Kidney (tissue), 14 donors: ENCODE data around the gene DYNC1I1. TPM values are rescaled to one million over a fixed set of nuclear protein-coding genes. Genes with fewer than 3 reads are reported as not detected.

Experiments used
- DNase-seq, 5 donors: peaks; one replicate each; pipeline ENCODE4 v3.0.0-alpha.2; 2013 to 2020
- FAIRE-seq: peaks from 2 replicates; lab custom pipeline; 2012; peaks lifted over from hg19 to GRCh38; lab: Jason Lieb, UNC
- H3K27ac ChIP-seq, 2 donors: one replicate each; pipeline ENCODE4 v1.7.0; 2013; ENCODE audit warnings: low read depth in 2 of 2, low read length in 2 of 2, inconsistent platforms in 1 of 2
- H3K27me3 ChIP-seq: one replicate; pipeline ENCODE4 v1.7.1; 2013; ENCODE audit warnings: low read length, inconsistent platforms; ENCODE audit not compliant: control insufficient read depth, insufficient read depth
- H3K36me3 ChIP-seq, 3 donors: one replicate each; pipeline versions ENCODE4 v1.7.0 to v1.7.1; 2013; ENCODE audit warnings: low read length in 3 of 3, control low read depth in 1 of 3, inconsistent platforms in 1 of 3; ENCODE audit not compliant: insufficient read depth in 3 of 3, control insufficient read depth in 2 of 3
- H3K4me1 ChIP-seq, 3 donors: one replicate each; pipeline versions ENCODE4 v1.7.0 to v1.7.1; 2013; ENCODE audit warnings: low read length in 3 of 3, inconsistent platforms in 1 of 3, low read depth in 1 of 3; ENCODE audit not compliant: control insufficient read depth in 2 of 3, insufficient read depth in 2 of 3
- H3K4me3 ChIP-seq, 3 donors: one replicate each; pipeline versions ENCODE4 v1.7.0 to v1.8.1; 2013; ENCODE audit warnings: low read length in 3 of 3, control low read depth in 1 of 3, inconsistent platforms in 1 of 3
- H3K9ac ChIP-seq, 3 donors: one replicate each; pipeline versions ENCODE4 v1.7.0 to v1.7.1; 2013; ENCODE audit warnings: low read length in 3 of 3, control low read depth in 1 of 3, inconsistent platforms in 1 of 3
- H3K9me3 ChIP-seq, 3 donors: one replicate each; pipeline versions ENCODE4 v1.7.0 to v1.7.1; 2013; ENCODE audit warnings: low read length in 3 of 3, control low read depth in 1 of 3, inconsistent platforms in 1 of 3; ENCODE audit not compliant: control insufficient read depth in 2 of 3, insufficient read depth in 1 of 3
- intact Hi-C: fragments of 100-400 bp; cut with DNase I; formaldehyde crosslinking; loops from one replicate; pipeline ENCODE4 v1.11.1; 2022
- polyA plus RNA-seq: library from polyadenylated mRNA; stranded (reverse); fragments of 350-450 nt; fragmentation: Illumina TruSeq; extraction: RNeasy Lipid Tissue Mini Kit (QIAGEN cat#74804); gene quantifications from one replicate; pipeline ENCODE4 v1.2.3, GENCODE V29; 2014; ENCODE audit warnings: low read depth, low replicate concordance; ENCODE audit not compliant: insufficient read depth
- total RNA-seq: library from RNA; stranded (reverse); fragmentation: NEBNext Ultra II Directional; extraction: Animal tissue kit (Norgen Biotek cat#: 25700); gene quantifications from one replicate; pipeline ENCODE4 v1.2.1, GENCODE V29; 2021
- TF ChIP-seq, protein P1 (sequence below): IDR thresholded peaks from 3 replicates; pipeline ENCODE4 v1.5.1; 2012; ENCODE audit warnings: mild to moderate bottlenecking, moderate library complexity, borderline replicate concordance; ENCODE audit not compliant: insufficient read depth; ENCODE audit errors: extremely low read depth
- donor health status: control.
- donor health status: control.
- donor health status: control.
- donor health status: control.
- donor health status: control.
- donor health status: DM: yes; HTN: yes; CAD: no.
- donor health status: Normal renal cell carcinoma (clear cell type).

The DYNC1I1 gene
- total and polyA plus RNA-seq, 2 donors from 2014 or later = 2.3 to 2.6 TPM

DNA sequence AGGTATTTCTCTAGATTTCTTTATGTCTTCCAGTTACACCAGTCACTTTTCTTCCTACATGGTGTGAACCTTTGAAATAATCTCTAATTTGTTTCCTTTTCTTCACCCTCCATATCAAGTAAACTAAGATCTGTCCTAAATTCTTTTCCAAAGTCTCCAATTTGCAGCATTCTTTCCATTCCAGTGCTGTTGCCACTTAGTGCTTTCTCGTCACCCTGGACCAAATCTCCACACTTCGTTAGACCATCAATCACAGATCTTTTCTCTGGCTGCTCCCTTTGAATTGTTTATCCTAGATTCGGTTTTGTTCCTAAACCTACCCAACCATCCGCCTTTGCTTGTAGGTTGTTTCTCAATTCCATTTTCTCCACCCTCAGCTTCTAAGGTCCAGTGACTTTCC is 74.7 kb downstream of the DYNC1I1 start:
- no peak overlapping the region for H3K4me3 ChIP-seq
- no peaks in the 10 kb centered on the region for H3K9me3 ChIP-seq
- H3K27ac ChIP-seq = no peak overlapping the region
- no peak overlapping the region for H3K9ac ChIP-seq
- intact Hi-C loops = no loop called here
- H3K4me1 ChIP-seq = no peaks in the 10 kb centered on the region
- FAIRE-seq (no peak), DNase-seq (no peak)
- H3K27me3 ChIP-seq = no peaks in the 10 kb centered on the region
- TF ChIP-seq, protein P1, sequence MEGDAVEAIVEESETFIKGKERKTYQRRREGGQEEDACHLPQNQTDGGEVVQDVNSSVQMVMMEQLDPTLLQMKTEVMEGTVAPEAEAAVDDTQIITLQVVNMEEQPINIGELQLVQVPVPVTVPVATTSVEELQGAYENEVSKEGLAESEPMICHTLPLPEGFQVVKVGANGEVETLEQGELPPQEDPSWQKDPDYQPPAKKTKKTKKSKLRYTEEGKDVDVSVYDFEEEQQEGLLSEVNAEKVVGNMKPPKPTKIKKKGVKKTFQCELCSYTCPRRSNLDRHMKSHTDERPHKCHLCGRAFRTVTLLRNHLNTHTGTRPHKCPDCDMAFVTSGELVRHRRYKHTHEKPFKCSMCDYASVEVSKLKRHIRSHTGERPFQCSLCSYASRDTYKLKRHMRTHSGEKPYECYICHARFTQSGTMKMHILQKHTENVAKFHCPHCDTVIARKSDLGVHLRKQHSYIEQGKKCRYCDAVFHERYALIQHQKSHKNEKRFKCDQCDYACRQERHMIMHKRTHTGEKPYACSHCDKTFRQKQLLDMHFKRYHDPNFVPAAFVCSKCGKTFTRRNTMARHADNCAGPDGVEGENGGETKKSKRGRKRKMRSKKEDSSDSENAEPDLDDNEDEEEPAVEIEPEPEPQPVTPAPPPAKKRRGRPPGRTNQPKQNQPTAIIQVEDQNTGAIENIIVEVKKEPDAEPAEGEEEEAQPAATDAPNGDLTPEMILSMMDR = no peak
- H3K36me3 ChIP-seq = no peaks in the 10 kb centered on the region

DNA sequence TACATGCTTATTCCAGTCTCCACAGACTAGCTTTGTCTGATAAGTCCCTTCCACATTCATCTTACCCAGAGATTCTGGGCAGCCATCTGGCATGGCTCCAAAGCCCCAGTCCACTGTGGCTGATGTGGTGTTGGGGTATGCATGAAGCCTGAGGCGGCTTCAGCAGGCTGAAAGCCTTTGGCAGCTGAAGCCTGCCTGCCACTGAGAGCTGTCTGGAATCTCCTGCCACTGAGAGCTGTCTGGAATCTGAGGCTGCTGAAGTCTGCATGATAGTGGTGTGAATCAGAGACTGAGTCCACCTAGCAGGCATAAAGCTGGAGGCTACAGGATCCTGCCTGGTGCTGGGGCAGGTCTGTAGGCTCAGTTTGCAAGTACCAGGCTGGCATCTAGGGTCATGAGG is 87.1 kb downstream of the DYNC1I1 start:
- TF ChIP-seq, protein P1 = no peak
- DNase-seq (peak in 1 of 5 donors; percentile 26), FAIRE-seq (no peak)
- Histone ChIP-seq H3K9ac (no peak overlapping the region), H3K9me3 (no peaks in the 10 kb centered on the region), H3K4me1 (no peaks in the 10 kb centered on the region), H3K36me3 (no peaks in the 10 kb centered on the region), H3K27me3 (no peaks in the 10 kb centered on the region), H3K4me3 (no peak overlapping the region), H3K27ac (no peak overlapping the region)
- intact Hi-C loops = no loop called here

DNA sequence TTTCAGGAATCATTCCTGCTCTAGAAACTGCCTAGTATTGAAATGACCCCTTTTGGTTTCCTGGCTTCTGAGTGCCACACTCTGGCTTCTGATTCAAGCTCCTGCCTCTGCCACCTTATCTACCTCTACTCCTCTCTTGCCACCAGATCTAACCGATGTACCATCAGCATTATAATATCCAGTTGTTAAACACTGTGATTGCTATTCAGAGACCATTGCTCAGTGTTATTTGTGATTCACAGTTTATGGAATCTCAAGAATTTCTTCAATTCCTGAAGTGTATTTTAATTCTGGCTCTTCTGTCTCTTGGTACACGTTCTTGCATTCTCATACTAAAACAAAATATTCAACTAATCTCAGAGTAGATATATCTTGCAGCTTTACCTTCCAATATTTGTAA is 88.7 kb downstream of the DYNC1I1 start:
- H3K36me3 ChIP-seq = no peaks in the 10 kb centered on the region
- no peak for DNase-seq
- H3K27ac ChIP-seq = no peak overlapping the region
- TF ChIP-seq, protein P1 = no peak
- no peak overlapping the region for H3K4me3 ChIP-seq
- no peak for FAIRE-seq
- intact Hi-C loops = no loop called here
- no peaks in the 10 kb centered on the region for H3K4me1 ChIP-seq
- H3K27me3 ChIP-seq = no peaks in the 10 kb centered on the region
- no peaks in the 10 kb centered on the region for H3K9me3 ChIP-seq
- no peak overlapping the region for H3K9ac ChIP-seq

DNA sequence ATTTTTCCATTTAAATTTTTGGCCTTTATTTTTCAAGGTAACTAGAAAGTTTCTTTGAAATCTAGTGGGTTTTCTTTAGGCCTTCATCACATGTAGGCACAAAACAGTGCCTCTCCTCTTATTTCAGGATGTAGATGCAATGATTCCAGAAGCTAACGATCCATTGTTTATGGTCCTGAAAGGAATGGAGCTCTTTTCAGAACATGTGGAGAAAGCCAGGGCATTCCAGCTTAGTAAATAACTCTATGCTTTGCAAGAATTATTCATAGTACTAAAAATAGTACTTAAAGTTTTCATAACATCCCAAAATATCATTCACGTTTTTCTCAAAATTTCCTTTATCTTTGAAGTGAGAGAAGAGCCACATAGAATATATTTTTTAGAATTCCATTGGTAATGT is 91.3 kb downstream of the DYNC1I1 start:
- FAIRE-seq (no peak), DNase-seq (no peak)
- no peaks in the 10 kb centered on the region for H3K27me3 ChIP-seq
- no peaks in the 10 kb centered on the region for H3K4me1 ChIP-seq
- H3K27ac ChIP-seq = no peak overlapping the region
- H3K36me3 ChIP-seq = no peaks in the 10 kb centered on the region
- TF ChIP-seq, protein P1 = no peak
- H3K4me3 ChIP-seq = no peak overlapping the region
- intact Hi-C loops = no loop called here
- no peaks in the 10 kb centered on the region for H3K9me3 ChIP-seq
- no peak overlapping the region for H3K9ac ChIP-seq
